K562 (cell line): Measurements from ENCODE around the gene IL1B. TPM values are rescaled to one million over a fixed set of nuclear protein-coding genes. Genes with fewer than 3 reads are reported as not detected.

Experiments
- ATAC-seq: fragments of 200-7000 bp; cut with Tn5 transposase; 3 replicates; pipeline ENCODE4 v1.9.1; 2020; ENCODE audit warnings: moderate library complexity
- BruUV-seq: library from RNA; stranded (reverse); fragments of 400-500 nt; replicated peaks from 2 replicates; lab custom pipeline; 2021; lab: Mats Ljungman, UMichigan
- CTCF ChIA-PET: fragments of 300-600 bp; formaldehyde crosslinking; extraction: SDS; loops from one replicate; lab custom pipeline; 2021; ENCODE audit warnings: low intra/inter-chr PET ratio; lab: Yijun Ruan, JAX
- POLR2A ChIA-PET: fragments of 300-600, 350-650 bp; sonication (Branson Sonifier 250); formaldehyde crosslinking; extraction: SDS; loops from one replicate; lab custom pipeline; 2021; ENCODE audit warnings: antibody characterized with exemption, inconsistent platforms; lab: Yijun Ruan, JAX
- DNase-seq, 4 experiments: peaks; one replicate each; pipeline versions ENCODE4 v3.0.0 to v3.0.0-alpha.2; 2011 to 2018; ENCODE audit warnings: low spot score in 3 of 4, mixed read lengths in 3 of 4; ENCODE audit errors: extremely low read depth in 1 of 4
- FAIRE-seq: peaks from 2 replicates; lab custom pipeline; 2011; peaks lifted over from hg19 to GRCh38; lab: Jason Lieb, UNC
- H2AFZ ChIP-seq: 2 replicates; pipeline ENCODE4 v1.6.0; 2011; ENCODE audit warnings: low read depth, low read length, control low read depth, inconsistent platforms
- H3K27ac ChIP-seq: fragments of 200-600 bp; 3 replicates; pipeline ENCODE4 v1.8.0; 2011; ENCODE audit warnings: low read depth, mild to moderate bottlenecking, control low read depth, inconsistent platforms, low read length, moderate library complexity, mixed read lengths; ENCODE audit errors: extremely low read depth
- H3K27me3 ChIP-seq, 2 experiments: fragments of 300-600 bp in 1 of 2; 2 replicates in 1 of 2; 3 replicates in 1 of 2; pipeline versions ENCODE4 v1.6.0 to v1.8.0; 2011; ENCODE audit warnings: inconsistent platforms in 2 of 2, low read length in 2 of 2, mild to moderate bottlenecking in 1 of 2, mixed read lengths in 1 of 2, moderate library complexity in 1 of 2; ENCODE audit not compliant: control insufficient read depth in 2 of 2, insufficient read depth in 2 of 2
- H3K36me3 ChIP-seq: fragments of 300-600 bp; 3 replicates; pipeline ENCODE4 v1.8.0; 2011; ENCODE audit warnings: mild to moderate bottlenecking, low read length, inconsistent platforms; ENCODE audit not compliant: control insufficient read depth, insufficient read depth
- H3K4me1 ChIP-seq, 2 experiments: fragments of 200-600 bp in 1 of 2; replicated peaks in 1 of 2; 2 replicates in 1 of 2; 3 replicates in 1 of 2; pipeline versions ENCODE4 v1.5.1 to v1.8.0; 2011; ENCODE audit warnings: inconsistent platforms in 2 of 2, low read length in 2 of 2, mild to moderate bottlenecking in 1 of 2, mixed read lengths in 1 of 2, moderate library complexity in 1 of 2; ENCODE audit not compliant: control insufficient read depth in 2 of 2, insufficient read depth in 2 of 2
- H3K4me2 ChIP-seq: 2 replicates; pipeline ENCODE4 v1.6.1; 2011; ENCODE audit warnings: low read length, control low read depth, inconsistent platforms, mixed read lengths; ENCODE audit not compliant: insufficient read depth
- H3K4me3 ChIP-seq: fragments of 200-600 bp; sonication (generic), shearing (Covaris generic); 2 replicates; pipeline ENCODE4 v1.5.1; 2016; ENCODE audit warnings: control low read depth, inconsistent platforms
- H3K79me2 ChIP-seq: fragments of 200-600 bp; 3 replicates; pipeline ENCODE4 v1.8.0; 2011; ENCODE audit warnings: low read length, inconsistent platforms; ENCODE audit not compliant: control insufficient read depth, insufficient read depth
- H3K9ac ChIP-seq, 2 experiments: 2 replicates each; pipeline versions ENCODE4 v1.6.0 to v1.6.1; 2011; ENCODE audit warnings: low read depth in 2 of 2, low read length in 2 of 2, control low read depth in 1 of 2, inconsistent platforms in 1 of 2, mild to moderate bottlenecking in 1 of 2, mixed read lengths in 1 of 2; ENCODE audit not compliant: insufficient read depth in 1 of 2
- H3K9me1 ChIP-seq: one replicate; pipeline ENCODE4 v1.6.0; 2011; ENCODE audit warnings: inconsistent platforms, mild to moderate bottlenecking, low read length, moderate library complexity; ENCODE audit not compliant: control insufficient read depth, insufficient read depth
- H3K9me3 ChIP-seq: replicated peaks from 2 replicates; pipeline ENCODE4 v1.5.1; 2011; ENCODE audit warnings: low read depth, low read length, inconsistent platforms; ENCODE audit not compliant: control insufficient read depth, insufficient read depth
- H4K20me1 ChIP-seq: replicated peaks from 2 replicates; pipeline ENCODE4 v1.6.1; 2011; ENCODE audit warnings: low read length, inconsistent platforms, mixed read lengths; ENCODE audit not compliant: control insufficient read depth, insufficient read depth
- CBFA2T3 ChIP-seq: fragments of 450-650 bp; IDR thresholded peaks from 2 replicates; pipeline ENCODE4 v1.6.1; 2017
- MEIS2 ChIP-seq: fragments of 450-650 bp; IDR thresholded peaks from 2 replicates; pipeline ENCODE4 v1.6.1; 2014; ENCODE audit warnings: mild to moderate bottlenecking; ENCODE audit not compliant: partially characterized antibody
- RB1 ChIP-seq: fragments of 450-650 bp; IDR thresholded peaks from 2 replicates; pipeline ENCODE4 v1.6.1; 2017; ENCODE audit warnings: low read depth, mild to moderate bottlenecking
- WGBS: fragments of 100-300 bp; shearing (Covaris generic); methylation state at CpG from one replicate; pipeline ENCODE4 v1.1.6; 2016; ENCODE audit warnings: low coverage, mixed read lengths; ENCODE audit not compliant: insufficient coverage; ENCODE audit errors: missing lambda C conversion rate; 5-methylcytosine and 5-hydroxymethylcytosine counted together
- in situ Hi-C: fragments of 300-500 bp; cut with MboI; formaldehyde crosslinking; loops from 4 replicates; pipeline ENCODE4 v1.15.0; 2018; ENCODE audit warnings: inconsistent platforms, mixed read lengths
- intact Hi-C: fragments of 100-400 bp; cut with micrococcal nuclease; formaldehyde crosslinking; loops from 2 replicates; pipeline ENCODE4 v1.14.2; 2022
- polyA plus RNA-seq, 8 experiments: library from polyadenylated mRNA; depleted of rRNA in 4 of 8; stranded (reverse) in 5 of 8; unstranded in 3 of 8; fragments of >200 nt; fragmentation: Nextera tagmentation in 2 of 8; fragmentation: Illumina TruSeq in 1 of 8; extraction: Ambion mirVana in 2 of 8; extraction: Trizol in 1 of 8; gene quantifications; 2 replicates each; pipeline versions ENCODE4 v1.2.1 to v1.2.3, GENCODE V29; 2011 to 2014; ENCODE audit warnings: inconsistent platforms in 1 of 8, missing spikeins in 1 of 8
- total RNA-seq, 7 experiments: library from RNA; depleted of rRNA in 6 of 7; stranded (reverse); fragments of >200 nt in 6 of 7; fragmentation: Illumina TruSeq in 2 of 7; extraction: Trizol in 2 of 7; gene quantifications; 2 replicates each; pipeline versions ENCODE4 v1.2.1 to v1.2.3, GENCODE V29; 2011 to 2021; ENCODE audit warnings: low replicate concordance in 1 of 7
- TF ChIP-seq, protein P1 (sequence below), 2 experiments: IDR thresholded peaks in 1 of 2; conservative IDR thresholded peaks in 1 of 2; 2 replicates each; pipeline ENCODE4 v1.6.1; 2016; ENCODE audit warnings: low read depth in 2 of 2, mild to moderate bottlenecking in 1 of 2, missing compliant biosample characterization in 1 of 2, missing genetic modification characterization in 1 of 2, moderate library complexity in 1 of 2
- TF ChIP-seq, protein P2 (sequence below): fragments of 450-650 bp; IDR thresholded peaks from 2 replicates; pipeline ENCODE4 v1.6.1; 2017; ENCODE audit warnings: antibody characterized with exemption
- TF ChIP-seq, protein P3 (sequence below): fragments of 450-650 bp; formaldehyde crosslinking; IDR thresholded peaks from 2 replicates; pipeline ENCODE4 v1.4.0; 2020; ENCODE audit warnings: mild to moderate bottlenecking, moderate library complexity

Gene IL1B
- total and polyA plus RNA-seq, 9 of the 15 experiments (the other 6 are each of a cell fraction or from before 2014, with no cell fraction given), result 0.29 TPM; not detected in 8

DNA sequence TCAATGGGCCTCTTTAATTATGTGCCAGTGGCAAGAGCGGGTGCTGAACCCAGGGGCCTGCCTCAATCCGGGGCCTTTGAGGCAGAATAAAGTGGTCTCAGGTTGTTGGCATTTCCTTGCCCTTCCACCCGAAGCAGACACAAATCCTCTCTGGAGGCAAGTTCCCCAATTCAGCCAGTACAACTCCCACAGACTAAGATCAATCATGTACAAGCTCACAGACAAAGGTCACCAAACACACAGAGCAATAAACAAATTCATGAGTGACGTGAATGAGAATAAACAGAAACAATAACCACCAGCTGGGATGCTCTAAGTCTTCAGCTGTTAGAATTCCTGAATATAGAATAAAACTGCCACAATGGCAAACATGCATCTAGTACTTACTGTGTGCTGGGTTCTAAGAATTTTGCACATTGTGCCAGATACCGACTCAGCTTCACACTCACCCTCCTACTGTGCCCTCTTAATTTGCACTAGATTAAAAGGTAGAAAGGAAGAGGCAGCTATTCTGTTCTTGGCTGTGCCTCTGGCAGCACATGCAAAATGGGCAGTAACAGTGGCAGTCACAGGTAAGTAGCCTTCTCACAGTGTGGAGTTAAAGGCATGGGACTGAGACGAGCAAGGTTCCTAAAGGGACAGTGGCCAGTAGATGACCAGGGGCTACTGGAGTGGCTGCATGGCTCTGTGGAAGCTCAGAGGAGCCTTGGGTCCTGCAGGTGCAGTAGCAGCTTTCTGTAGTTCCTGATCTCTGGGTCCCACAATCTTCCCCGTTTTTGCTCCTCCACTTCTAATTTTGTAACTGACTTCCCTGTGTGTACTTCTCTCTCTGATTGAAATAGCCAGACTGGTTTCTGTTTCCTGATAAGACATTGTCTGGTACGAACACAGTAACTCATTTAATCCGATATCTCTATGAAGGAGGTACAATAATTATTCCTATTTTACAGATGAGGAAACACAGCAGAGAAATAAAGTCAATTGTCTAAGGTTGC is 34.6 kb upstream of the IL1B start:
- in situ Hi-C loops (no loop called here), intact Hi-C loops (no loop called here)
- peak; percentile 19 for TF ChIP-seq MEIS2
- TF ChIP-seq, protein P1, sequence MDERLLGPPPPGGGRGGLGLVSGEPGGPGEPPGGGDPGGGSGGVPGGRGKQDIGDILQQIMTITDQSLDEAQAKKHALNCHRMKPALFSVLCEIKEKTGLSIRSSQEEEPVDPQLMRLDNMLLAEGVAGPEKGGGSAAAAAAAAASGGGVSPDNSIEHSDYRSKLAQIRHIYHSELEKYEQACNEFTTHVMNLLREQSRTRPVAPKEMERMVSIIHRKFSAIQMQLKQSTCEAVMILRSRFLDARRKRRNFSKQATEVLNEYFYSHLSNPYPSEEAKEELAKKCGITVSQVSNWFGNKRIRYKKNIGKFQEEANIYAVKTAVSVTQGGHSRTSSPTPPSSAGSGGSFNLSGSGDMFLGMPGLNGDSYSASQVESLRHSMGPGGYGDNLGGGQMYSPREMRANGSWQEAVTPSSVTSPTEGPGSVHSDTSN (CRISPR knock-in tag; IDR thresholded peaks at IDR 0.05; ENCODE audit: low read depth), result no peak
- TF ChIP-seq, protein P1 (tag; conservative IDR thresholded peaks at IDR 0.05; ENCODE audit: low read depth), result 0 out of 2 replicates have a peak, but pooled peaks have one; percentile 18
- TF ChIP-seq RB1, result no peak
- 0 out of 2 replicates have a peak, but pooled peaks have one; percentile 15 for TF ChIP-seq CBFA2T3
- TF ChIP-seq, protein P2, sequence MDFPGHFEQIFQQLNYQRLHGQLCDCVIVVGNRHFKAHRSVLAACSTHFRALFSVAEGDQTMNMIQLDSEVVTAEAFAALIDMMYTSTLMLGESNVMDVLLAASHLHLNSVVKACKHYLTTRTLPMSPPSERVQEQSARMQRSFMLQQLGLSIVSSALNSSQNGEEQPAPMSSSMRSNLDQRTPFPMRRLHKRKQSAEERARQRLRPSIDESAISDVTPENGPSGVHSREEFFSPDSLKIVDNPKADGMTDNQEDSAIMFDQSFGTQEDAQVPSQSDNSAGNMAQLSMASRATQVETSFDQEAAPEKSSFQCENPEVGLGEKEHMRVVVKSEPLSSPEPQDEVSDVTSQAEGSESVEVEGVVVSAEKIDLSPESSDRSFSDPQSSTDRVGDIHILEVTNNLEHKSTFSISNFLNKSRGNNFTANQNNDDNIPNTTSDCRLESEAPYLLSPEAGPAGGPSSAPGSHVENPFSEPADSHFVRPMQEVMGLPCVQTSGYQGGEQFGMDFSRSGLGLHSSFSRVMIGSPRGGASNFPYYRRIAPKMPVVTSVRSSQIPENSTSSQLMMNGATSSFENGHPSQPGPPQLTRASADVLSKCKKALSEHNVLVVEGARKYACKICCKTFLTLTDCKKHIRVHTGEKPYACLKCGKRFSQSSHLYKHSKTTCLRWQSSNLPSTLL, result no peak
- TF ChIP-seq, protein P3, sequence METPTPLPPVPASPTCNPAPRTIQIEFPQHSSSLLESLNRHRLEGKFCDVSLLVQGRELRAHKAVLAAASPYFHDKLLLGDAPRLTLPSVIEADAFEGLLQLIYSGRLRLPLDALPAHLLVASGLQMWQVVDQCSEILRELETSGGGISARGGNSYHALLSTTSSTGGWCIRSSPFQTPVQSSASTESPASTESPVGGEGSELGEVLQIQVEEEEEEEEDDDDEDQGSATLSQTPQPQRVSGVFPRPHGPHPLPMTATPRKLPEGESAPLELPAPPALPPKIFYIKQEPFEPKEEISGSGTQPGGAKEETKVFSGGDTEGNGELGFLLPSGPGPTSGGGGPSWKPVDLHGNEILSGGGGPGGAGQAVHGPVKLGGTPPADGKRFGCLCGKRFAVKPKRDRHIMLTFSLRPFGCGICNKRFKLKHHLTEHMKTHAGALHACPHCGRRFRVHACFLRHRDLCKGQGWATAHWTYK (CRISPR knock-in tag), result 0 out of 2 replicates have a peak, but pooled peaks have one; percentile 26
- Histone ChIP-seq H3K27me3 (no peaks in the 10 kb centered on the region), H3K9ac (no peak overlapping the region), H3K9me1 (no peaks in the 10 kb centered on the region), H3K9me3 (no peaks in the 10 kb centered on the region), H3K4me3 (no peak overlapping the region), H3K27ac (no peak overlapping the region), H3K4me2 (no peak overlapping the region), H4K20me1 (no peaks in the 10 kb centered on the region), H3K79me2 (no peaks in the 10 kb centered on the region), H3K4me1 (peaks cover 10 to 12% of the 10 kb centered on the region in 2 experiments), H2AFZ (no peak overlapping the region), H3K36me3 (no peaks in the 10 kb centered on the region)
- DNase-seq (no peak), FAIRE-seq (no peak), ATAC-seq (no peak)
- WGBS, result 23% methylated on average over 9 of the region's 9 CpGs
- ChIA-PET CTCF (no interaction called here), POLR2A (interaction anchor here (0.7 to 0.9 kb wide), 2 partner anchors 118 to 1006 kb away, joined by 3 read pairs; no protein-coding TSS in a partner anchor)
- BruUV-seq, result no TSS peak
